Activated CD8-positive, alpha-beta T cell treated with anti-CD3 and anti-CD28 coated beads for 36 hours (primary cell): ENCODE results near the gene MTMR12. TPM values are rescaled to one million over a fixed set of nuclear protein-coding genes. Genes with fewer than 3 reads are reported as not detected.
"Not testable (repeated sequence)": the region's sequence is repeated elsewhere in the genome, so short reads cannot be mapped to it uniquely, and the experiment has no call there.

Experiments used
- ATAC-seq: fragments of 200-7000 bp; cut with Tn5 transposase; one replicate; pipeline ENCODE4 v1.10.0; 2021; ENCODE audit warnings: mild to moderate bottlenecking, moderate library complexity
- CTCF ChIA-PET: fragments of 350-600 bp; sonication (Branson Sonifier 250); formaldehyde crosslinking; loops from one replicate; lab custom pipeline; 2021; ENCODE audit warnings: antibody characterized with exemption; lab: Charles Lee
- POLR2A ChIA-PET: fragments of 350-600 bp; sonication (Branson Sonifier 250); formaldehyde crosslinking; loops from one replicate; lab custom pipeline; 2021; ENCODE audit warnings: antibody characterized with exemption; lab: Charles Lee
- DNase-seq: peaks from one replicate; pipeline ENCODE4 v3.0.0-alpha.2; 2020
- H3K27ac Mint-ChIP-seq: one replicate; pipeline ENCODE4 v1.8.0; 2021; ENCODE audit warnings: mild to moderate bottlenecking, mixed read lengths
- H3K27me3 Mint-ChIP-seq: one replicate; pipeline ENCODE4 v1.8.0; 2021; ENCODE audit warnings: mixed read lengths
- H3K36me3 Mint-ChIP-seq: one replicate; pipeline ENCODE4 v1.8.0; 2021; ENCODE audit warnings: low read depth, mixed read lengths
- H3K4me1 Mint-ChIP-seq: one replicate; pipeline ENCODE4 v1.8.0; 2021; ENCODE audit warnings: low read depth, mixed read lengths
- H3K4me3 Mint-ChIP-seq: one replicate; pipeline ENCODE4 v1.8.0; 2021; ENCODE audit warnings: mild to moderate bottlenecking, moderate library complexity, mixed read lengths
- H3K9me3 Mint-ChIP-seq: one replicate; pipeline ENCODE4 v1.8.0; 2021; ENCODE audit warnings: mixed read lengths
- intact Hi-C: fragments of 100-400 bp; cut with micrococcal nuclease; formaldehyde crosslinking; loops from one replicate; pipeline ENCODE4 v1.10.0; 2022
- total RNA-seq, 2 experiments: library from RNA; stranded (reverse); gene quantifications; one replicate each; pipeline ENCODE4 v1.2.3, GENCODE V29; 2021
- TF ChIP-seq, protein P1 (sequence below): fragments of 200-600 bp; IDR thresholded peaks from one replicate; pipeline ENCODE4 v1.8.0; 2022; ENCODE audit warnings: antibody characterized with exemption, mild to moderate bottlenecking

The MTMR12 gene
- total RNA-seq, 2 experiments from 2014 or later: 19.7 to 19.9 TPM

DNA sequence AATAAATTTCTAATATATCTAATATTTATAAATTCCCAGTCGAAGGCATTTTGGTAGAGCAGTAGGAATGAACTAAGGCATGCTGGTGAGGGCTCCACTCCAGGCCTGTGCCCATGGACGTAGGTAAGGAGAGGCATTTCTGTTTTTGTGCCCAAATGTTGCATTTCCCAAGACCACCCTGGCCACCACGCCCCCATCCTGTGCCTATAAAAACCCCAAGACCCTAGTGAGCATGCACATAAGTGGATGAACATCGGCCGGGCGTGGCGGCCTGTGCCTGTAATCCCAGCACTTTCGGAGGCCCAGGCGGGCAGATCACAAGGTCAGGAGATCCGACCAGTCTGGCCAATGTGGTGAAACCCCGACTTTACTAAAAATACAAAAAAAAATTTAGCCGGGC is 10.1 kb upstream of the MTMR12 start:
- no peak for ATAC-seq
- CTCF ChIA-PET: interaction anchor here (1.7 kb wide), 1 partner anchor 91 kb away, joined by 6 read pairs; no protein-coding TSS in a partner anchor
- intact Hi-C loops: no loop called here
- TF ChIP-seq, protein P1, sequence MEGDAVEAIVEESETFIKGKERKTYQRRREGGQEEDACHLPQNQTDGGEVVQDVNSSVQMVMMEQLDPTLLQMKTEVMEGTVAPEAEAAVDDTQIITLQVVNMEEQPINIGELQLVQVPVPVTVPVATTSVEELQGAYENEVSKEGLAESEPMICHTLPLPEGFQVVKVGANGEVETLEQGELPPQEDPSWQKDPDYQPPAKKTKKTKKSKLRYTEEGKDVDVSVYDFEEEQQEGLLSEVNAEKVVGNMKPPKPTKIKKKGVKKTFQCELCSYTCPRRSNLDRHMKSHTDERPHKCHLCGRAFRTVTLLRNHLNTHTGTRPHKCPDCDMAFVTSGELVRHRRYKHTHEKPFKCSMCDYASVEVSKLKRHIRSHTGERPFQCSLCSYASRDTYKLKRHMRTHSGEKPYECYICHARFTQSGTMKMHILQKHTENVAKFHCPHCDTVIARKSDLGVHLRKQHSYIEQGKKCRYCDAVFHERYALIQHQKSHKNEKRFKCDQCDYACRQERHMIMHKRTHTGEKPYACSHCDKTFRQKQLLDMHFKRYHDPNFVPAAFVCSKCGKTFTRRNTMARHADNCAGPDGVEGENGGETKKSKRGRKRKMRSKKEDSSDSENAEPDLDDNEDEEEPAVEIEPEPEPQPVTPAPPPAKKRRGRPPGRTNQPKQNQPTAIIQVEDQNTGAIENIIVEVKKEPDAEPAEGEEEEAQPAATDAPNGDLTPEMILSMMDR: no peak
- POLR2A ChIA-PET: no interaction called here
- no peak overlapping the region for H3K4me3 Mint-ChIP-seq
- peaks cover 7% of the 10 kb centered on the region for H3K9me3 Mint-ChIP-seq
- no peaks in the 10 kb centered on the region for H3K27me3 Mint-ChIP-seq
- no peak overlapping the region for H3K27ac Mint-ChIP-seq
- peaks cover 1% of the 10 kb centered on the region for H3K36me3 Mint-ChIP-seq
- peaks cover 4% of the 10 kb centered on the region for H3K4me1 Mint-ChIP-seq
- DNase-seq: no peak

DNA sequence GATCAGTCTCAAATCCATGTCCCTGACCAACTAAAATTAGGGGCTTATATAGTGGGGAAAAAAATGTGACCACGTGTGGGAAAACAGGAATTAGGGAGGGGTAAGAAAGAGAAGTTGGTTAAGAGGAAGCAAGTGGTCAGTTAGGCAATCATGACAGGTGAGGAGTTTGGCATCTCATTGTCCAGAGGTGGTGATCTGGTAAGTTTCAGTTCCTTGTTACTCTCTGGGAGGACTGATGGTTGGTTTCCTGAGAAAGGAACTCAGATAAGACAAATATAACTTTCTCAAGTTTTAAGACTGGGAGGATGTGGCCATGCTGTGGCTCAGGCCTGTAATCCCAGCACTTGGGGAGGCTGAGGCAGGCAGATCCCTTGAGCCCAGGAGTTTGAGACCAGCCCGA is 9.0 kb upstream of the MTMR12 start:
- ATAC-seq, H3K27me3 Mint-ChIP-seq, H3K4me1 Mint-ChIP-seq, H3K4me3 Mint-ChIP-seq, CTCF ChIA-PET, POLR2A ChIA-PET, H3K9me3 Mint-ChIP-seq, H3K27ac Mint-ChIP-seq, intact Hi-C loops, DNase-seq, H3K36me3 Mint-ChIP-seq: not testable (repeated sequence)

DNA sequence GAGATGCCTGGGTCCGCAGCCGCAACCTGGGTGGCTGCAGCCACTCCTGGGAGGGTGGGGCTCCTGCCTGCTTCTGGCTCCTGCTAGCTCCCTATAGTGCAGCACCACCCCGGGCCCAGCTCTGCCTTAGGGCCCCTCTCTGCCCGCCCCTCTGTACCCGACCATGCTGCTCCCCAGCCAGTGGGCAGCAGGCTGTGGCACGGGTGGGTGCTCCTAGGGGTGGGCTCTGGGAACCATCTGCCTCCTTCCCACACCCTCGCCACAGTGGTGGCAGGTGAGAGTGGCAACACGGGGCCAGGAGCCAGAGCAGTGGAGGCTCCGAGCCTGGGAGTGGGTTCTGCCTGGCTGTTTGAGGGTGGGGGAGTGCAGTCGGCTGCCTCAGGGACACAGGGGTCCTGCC is 7.8 kb upstream of the MTMR12 start:
- TF ChIP-seq, protein P1: no peak
- POLR2A ChIA-PET: no interaction called here
- CTCF ChIA-PET: interaction anchor here (1.3 kb wide), 1 partner anchor 11 kb away, joined by 3 read pairs; no protein-coding TSS in a partner anchor

DNA sequence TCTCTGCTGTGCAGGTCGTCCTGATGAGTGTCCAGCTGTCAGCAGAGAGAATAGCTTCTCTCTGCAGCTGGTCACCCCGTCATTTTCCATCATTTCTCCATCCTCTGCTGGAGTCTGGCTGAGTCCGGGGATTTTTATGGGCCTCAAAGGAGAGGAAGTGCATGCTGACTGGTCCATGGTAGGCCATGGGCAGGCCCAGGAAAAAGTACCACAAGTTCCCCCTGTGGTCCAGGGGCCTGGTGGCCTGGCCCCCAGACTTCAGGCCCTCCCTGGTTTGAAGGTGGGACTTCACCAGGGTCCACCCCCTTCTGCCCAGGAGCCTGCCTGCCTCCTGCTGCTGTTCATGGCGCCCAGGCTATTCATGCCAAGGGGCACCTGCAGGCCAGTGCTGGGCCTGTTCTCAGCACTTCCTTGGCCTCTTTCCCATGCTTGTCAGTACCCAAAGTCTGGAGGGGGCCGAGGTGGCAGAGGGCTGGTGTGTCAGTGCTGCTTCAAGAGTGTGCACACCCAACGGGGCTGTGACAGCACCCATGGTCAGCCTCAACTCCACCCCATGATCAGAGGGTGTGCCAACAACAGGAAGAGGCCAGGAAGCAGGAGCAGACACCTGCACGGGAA is 7.3 kb upstream of the MTMR12 start:
- no peak overlapping the region for H3K4me3 Mint-ChIP-seq
- POLR2A ChIA-PET: interaction anchor here (0.8 kb wide), 1 partner anchor 17 kb away, joined by 3 read pairs; no protein-coding TSS in a partner anchor
- CTCF ChIA-PET: interaction anchor here (1.3 to 4.4 kb wide), 3 partner anchors 9 to 88 kb away, joined by 3 to 20 read pairs (median 20); no protein-coding TSS in a partner anchor

More for the DNA sequence above, 7.8 kb upstream of the MTMR12 start:
- Mint-ChIP-seq H3K4me1 (peaks cover 4% of the 10 kb centered on the region), H3K36me3 (peaks cover 1% of the 10 kb centered on the region), H3K9me3 (peaks cover 7% of the 10 kb centered on the region), H3K27me3 (no peaks in the 10 kb centered on the region), H3K27ac (no peak overlapping the region), H3K4me3 (no peak overlapping the region)
- ATAC-seq (no peak), DNase-seq (no peak)
- intact Hi-C loops: no loop called here

DNA sequence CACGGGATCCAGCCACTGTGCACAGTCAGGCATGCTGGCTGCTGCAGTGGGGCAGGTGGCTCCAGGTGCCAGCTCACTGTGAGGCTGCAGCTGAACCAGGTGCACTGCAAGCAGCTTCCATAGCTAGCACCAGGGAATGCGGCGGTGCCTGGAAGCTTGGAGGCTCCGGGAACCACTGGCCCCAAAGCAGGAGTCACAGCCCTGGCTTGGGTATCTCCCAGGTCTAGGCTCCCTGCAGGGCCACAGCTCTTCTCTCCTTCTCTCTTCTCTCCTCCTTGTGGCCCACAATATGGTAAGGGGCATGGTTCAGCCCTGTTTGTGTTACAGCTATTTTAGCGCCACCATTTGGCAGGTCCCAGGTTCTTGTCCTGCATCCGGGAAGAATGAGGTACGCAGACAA is 6.7 kb upstream of the MTMR12 start:
- Mint-ChIP-seq H3K36me3 (peaks cover 1% of the 10 kb centered on the region), H3K9me3 (peaks cover 7% of the 10 kb centered on the region), H3K4me3 (no peak overlapping the region), H3K4me1 (peaks cover 4% of the 10 kb centered on the region), H3K27ac (no peak overlapping the region), H3K27me3 (no peaks in the 10 kb centered on the region)
- DNase-seq: no peak
- ChIA-PET CTCF (interaction anchor here (1.3 to 4.4 kb wide), 3 partner anchors 9 to 87 kb away, joined by 3 to 20 read pairs (median 20); no protein-coding TSS in a partner anchor), POLR2A (interaction anchor here (0.8 kb wide), 1 partner anchor 17 kb away, joined by 3 read pairs; no protein-coding TSS in a partner anchor)
- TF ChIP-seq, protein P1: no peak
- no peak for ATAC-seq
- intact Hi-C loops: loop anchor here (10.0 kb wide), 1 partner anchor 265 kb away; the partner anchor contains the start of gene SUB1

More for the DNA sequence above, 7.3 kb upstream of the MTMR12 start:
- Mint-ChIP-seq H3K27ac (no peak overlapping the region), H3K9me3 (peaks cover 7% of the 10 kb centered on the region), H3K36me3 (peaks cover 1% of the 10 kb centered on the region), H3K4me1 (peaks cover 4% of the 10 kb centered on the region), H3K27me3 (no peaks in the 10 kb centered on the region)
- DNase-seq (no peak), ATAC-seq (no peak)
- TF ChIP-seq, protein P1: no peak
- intact Hi-C loops: loop anchor here (10.0 kb wide), 1 partner anchor 265 kb away; the partner anchor contains the start of gene SUB1
